ENCODE measurements around the gene DDB1. TPM values are rescaled to one million over a fixed set of nuclear protein-coding genes. Genes with fewer than 3 reads are reported as not detected.

Gene DDB1
- total and polyA plus RNA-seq, 2 of the 13 experiments (the other 11 are each of a cell fraction or from before 2014, with no cell fraction given): 217 to 266 TPM

GRCh38 chr11:61334434-61335354, 1.8 kb upstream of the DDB1 start (continued):
- TF ChIP-seq THAP9 (CRISPR knock-in tag; IDR thresholded peaks at IDR 0.05; ENCODE audit: borderline replicate concordance) (0 out of 2 replicates have a peak, but pooled peaks have one; percentile 6), ZNF460 (CRISPR knock-in tag; IDR thresholded peaks at IDR 0.05; ENCODE audit: borderline replicate concordance) (no peak), SIX1 (CRISPR knock-in tag; IDR thresholded peaks at IDR 0.05; ENCODE audit: borderline replicate concordance) (no peak), POLR2AphosphoS2 (IDR thresholded peaks at IDR 0.05; ENCODE audit: low read depth, low read length) (peak; percentile 74), GATAD1 (CRISPR knock-in tag; IDR thresholded peaks at IDR 0.05) (peak; percentile 52; the same call in 1 of the 2 replicates), RBM22 (optimal IDR thresholded peaks at IDR 0.05; ENCODE audit: low read length) (peak; percentile 67), RAD21 (CRISPR knock-in tag; IDR thresholded peaks at IDR 0.05) (no peak), ZNF781 (CRISPR knock-in tag; IDR thresholded peaks at IDR 0.05; ENCODE audit: borderline replicate concordance, not compliant biosample characterization) (peak; percentile 88), YEATS4 (CRISPR knock-in tag; IDR thresholded peaks at IDR 0.05; ENCODE audit: borderline replicate concordance) (peak; percentile 56; the same call in 1 of the 2 replicates), ZBTB42 (CRISPR knock-in tag; IDR thresholded peaks at IDR 0.05) (0 out of 2 replicates have a peak, but pooled peaks have one; percentile 4), EP300 (IDR thresholded peaks at IDR 0.05; ENCODE audit: low read depth in 2 of 2, low read length in 2 of 2) (peak; percentile 30 to 41; a peak in 3 of 4 replicates), EP300 (CRISPR knock-in tag; IDR thresholded peaks at IDR 0.05; ENCODE audit: borderline replicate concordance) (peak; percentile 75), ZSCAN20 (CRISPR knock-in tag; IDR thresholded peaks at IDR 0.05; ENCODE audit: borderline replicate concordance) (no peak), ZNF687 (CRISPR knock-in tag; IDR thresholded peaks at IDR 0.05) (peak; percentile 89), MBD4 (IDR thresholded peaks at IDR 0.05; ENCODE audit: borderline replicate concordance, low read length) (no peak), ZNF138 (CRISPR knock-in tag; IDR thresholded peaks at IDR 0.05; ENCODE audit: low read depth) (0 out of 2 replicates have a peak, but pooled peaks have one; percentile 82), NFRKB (IDR thresholded peaks at IDR 0.05) (no peak), MATR3 (CRISPR knock-in tag; IDR thresholded peaks at IDR 0.05) (no peak), NKX3-1 (CRISPR knock-in tag; IDR thresholded peaks at IDR 0.05) (0 out of 2 replicates have a peak, but pooled peaks have one; percentile 27)
- TF ChIP-seq, protein P1, sequence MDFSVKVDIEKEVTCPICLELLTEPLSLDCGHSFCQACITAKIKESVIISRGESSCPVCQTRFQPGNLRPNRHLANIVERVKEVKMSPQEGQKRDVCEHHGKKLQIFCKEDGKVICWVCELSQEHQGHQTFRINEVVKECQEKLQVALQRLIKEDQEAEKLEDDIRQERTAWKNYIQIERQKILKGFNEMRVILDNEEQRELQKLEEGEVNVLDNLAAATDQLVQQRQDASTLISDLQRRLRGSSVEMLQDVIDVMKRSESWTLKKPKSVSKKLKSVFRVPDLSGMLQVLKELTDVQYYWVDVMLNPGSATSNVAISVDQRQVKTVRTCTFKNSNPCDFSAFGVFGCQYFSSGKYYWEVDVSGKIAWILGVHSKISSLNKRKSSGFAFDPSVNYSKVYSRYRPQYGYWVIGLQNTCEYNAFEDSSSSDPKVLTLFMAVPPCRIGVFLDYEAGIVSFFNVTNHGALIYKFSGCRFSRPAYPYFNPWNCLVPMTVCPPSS (IDR thresholded peaks at IDR 0.05): no peak
- TF ChIP-seq, protein P2, sequence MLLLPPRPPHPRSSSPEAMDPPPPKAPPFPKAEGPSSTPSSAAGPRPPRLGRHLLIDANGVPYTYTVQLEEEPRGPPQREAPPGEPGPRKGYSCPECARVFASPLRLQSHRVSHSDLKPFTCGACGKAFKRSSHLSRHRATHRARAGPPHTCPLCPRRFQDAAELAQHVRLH (CRISPR knock-in tag; IDR thresholded peaks at IDR 0.05; ENCODE audit: borderline replicate concordance, low read depth): peak; percentile 66
